Cardiac septum (tissue), 1 donor: ENCODE data around the gene FAM227B. TPM values are rescaled to one million over a fixed set of nuclear protein-coding genes. Genes with fewer than 3 reads are reported as not detected.
"Not testable (repeated sequence)": the region's sequence is repeated elsewhere in the genome, so short reads cannot be mapped to it uniquely, and the experiment has no call there.

Source experiments
- DNase-seq: peaks from one replicate; pipeline ENCODE4 v3.0.0-alpha.2; 2020; ENCODE audit warnings: low spot score
- intact Hi-C: fragments of 100-400 bp; cut with DNase I; formaldehyde crosslinking; loops from one replicate; pipeline ENCODE4 v1.14.0; 2022
- total RNA-seq: library from RNA; stranded (reverse); fragmentation: NEBNext Ultra II Directional; extraction: Animal tissue kit (Norgen Biotek cat#: 25700); gene quantifications from one replicate; pipeline ENCODE4 v1.2.1, GENCODE V29; 2021
- donor health status: DM: no; HTN: no; CAD: no.

Gene FAM227B
- total RNA-seq, 1 donor from 2014 or later = 11.5 TPM

DNA sequence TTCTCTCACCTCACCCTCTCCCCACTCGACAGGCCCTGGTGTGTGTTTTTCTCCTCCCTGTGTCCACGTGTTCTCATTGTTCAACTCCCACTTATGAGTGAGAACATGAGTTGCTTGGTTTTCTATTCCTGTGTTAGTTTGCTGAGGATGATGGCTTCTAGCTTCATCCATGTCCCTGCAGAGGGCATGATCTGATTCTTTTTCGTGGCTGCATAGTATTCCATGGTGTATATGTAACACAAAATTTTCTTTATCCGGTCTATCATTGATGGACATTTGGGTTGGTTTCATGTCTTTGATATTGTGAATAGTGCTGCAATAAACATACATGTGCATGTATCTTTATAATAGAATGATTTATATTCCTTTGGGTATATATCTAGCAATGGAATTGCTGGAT, 107.9 kb downstream of the FAM227B start:
- DNase-seq, intact Hi-C loops: not testable (repeated sequence)

DNA sequence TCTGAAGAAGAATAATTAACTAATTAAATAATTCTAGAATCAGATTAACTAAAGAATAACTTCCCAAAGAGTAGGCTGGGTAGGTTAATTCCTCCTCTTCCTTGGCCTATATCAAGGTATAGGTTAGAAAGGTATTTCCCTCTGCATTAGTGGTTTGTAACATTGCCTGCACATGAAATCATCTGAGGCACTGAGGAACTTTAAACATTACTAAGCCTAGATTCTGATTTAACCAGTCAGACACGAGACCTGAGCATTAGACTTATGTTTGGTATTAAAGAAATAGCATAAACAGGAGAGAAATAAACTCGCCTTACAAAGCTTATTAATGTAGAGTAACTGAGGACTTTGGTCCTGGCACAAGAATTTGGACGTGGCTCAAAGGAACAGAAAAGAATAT, 113.4 kb downstream of the FAM227B start:
- DNase-seq = no peak
- intact Hi-C loops = no loop called here

DNA sequence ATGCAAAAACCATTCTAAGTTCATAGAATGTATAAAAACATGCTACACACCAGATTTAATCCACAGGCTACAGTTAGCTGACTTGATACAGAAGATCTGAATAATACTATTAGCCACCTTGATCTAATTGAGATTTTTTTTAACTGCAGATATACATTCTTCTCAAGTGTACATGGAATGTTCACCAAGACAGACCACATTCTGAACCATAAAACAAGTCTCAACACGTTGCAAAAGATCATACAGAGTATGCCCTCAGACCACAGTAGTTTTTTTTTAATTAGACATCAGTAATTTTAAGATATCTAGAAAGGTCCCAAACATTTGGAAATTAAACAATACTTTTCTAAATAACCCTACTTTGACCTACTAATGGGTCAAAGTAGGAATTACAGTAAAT, 114.3 kb downstream of the FAM227B start:
- intact Hi-C loops = no loop called here

DNA sequence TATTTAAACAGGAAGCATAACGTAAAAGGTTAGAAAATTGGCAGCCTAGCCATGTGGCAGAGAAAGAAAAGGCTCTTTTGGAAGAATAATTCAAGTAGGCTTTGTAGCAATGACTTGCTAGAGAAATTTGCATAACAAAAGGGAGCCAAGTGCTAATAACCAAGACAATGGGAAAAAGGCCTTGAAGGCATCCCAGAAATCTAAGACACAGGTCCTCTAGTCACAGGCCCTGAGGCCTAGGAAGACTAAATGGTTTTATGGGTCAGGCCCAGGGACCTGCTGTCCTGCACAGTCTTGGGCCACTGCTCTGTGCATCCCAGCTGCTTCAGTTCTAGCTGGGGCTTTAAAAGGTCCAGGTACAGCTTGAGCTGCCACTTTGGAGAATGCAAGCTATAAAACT, 119.0 kb downstream of the FAM227B start:
- no peak for DNase-seq
- intact Hi-C loops = no loop called here

More for the DNA sequence above, 114.3 kb downstream of the FAM227B start:
- DNase-seq = no peak

DNA sequence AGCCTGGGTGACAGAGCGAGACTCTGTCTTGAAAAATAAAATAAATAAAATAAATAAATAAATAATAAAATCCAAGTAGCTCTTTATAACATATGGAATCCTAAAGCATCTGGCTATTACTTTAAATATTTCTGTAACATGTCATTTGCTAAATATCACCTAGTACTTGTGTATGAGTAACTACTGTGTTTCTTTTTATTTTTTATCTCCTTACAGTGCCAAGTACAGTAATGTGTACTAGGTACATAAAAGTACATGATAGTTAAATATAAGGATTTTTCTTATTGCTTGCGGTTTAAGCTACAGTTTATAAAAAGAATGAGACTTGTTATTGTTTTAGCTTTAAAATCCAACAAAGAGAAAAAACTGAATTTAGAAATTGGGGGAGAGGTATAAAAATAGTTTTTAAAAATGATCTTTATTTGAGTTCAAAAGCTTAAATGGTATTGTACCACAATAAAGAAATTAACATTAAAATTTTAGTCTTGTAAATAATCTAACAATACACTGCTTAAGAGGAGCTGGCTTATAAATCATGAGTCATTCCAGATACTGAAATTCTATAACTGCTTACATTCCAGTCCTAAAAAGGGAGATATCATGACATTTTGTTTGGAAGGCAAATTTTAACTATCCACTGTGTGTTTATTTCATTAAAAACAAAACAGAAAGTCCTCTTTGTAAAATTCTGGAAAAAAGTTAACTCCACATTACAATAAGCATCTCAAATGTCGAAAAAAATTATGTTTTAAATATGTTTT, 124.4 kb downstream of the FAM227B start:
- intact Hi-C loops = no loop called here

GRCh38 chr15:49494842-49495241, 125.8 kb downstream of the FAM227B start:
- intact Hi-C loops = no loop called here
- DNase-seq = no peak

More for the DNA sequence above, 124.4 kb downstream of the FAM227B start:
- DNase-seq = no peak

- intact Hi-C loops = no loop called here
- no peak for DNase-seq
Measured at GRCh38 chr15:49492830-49493229, 127.8 kb downstream of the FAM227B start.

DNA sequence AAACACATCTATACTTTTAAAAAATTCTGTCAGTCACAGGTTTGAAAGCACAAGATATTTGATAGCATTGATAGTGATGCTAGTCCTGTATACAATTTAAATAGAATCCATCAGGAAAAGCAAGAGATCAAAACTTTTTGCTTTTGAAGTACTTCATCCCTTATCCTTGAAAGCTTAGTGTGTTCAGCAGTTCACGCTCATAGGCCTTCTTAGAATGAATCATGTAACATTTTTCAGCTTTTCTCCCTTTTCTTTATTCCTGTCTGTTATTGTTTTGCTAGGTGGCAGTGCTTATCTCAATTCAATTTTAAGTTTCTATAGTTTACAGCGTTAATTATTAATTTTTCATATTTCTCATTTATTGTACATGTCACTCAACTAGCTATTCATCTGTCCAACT, 128.5 kb downstream of the FAM227B start:
- no peak for DNase-seq
- intact Hi-C loops = no loop called here

DNA sequence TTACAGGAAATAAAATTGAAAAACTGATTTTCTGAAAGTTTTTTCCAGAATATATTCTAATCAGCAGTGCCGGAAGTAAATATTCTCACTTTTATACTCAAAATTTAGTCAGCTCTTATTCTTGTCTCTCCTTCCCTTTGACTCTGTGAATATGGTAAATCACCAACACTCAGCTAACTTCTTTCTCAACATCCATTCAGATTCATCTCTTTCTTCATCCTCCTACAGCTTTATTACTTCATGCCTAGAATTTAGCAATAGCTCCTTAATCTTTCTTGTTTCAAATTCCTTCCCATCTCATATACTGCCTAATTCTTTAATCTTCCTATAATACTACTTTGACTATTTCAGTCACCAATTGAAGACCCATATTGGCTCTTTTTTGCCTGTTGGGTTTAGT, 129.7 kb downstream of the FAM227B start:
- intact Hi-C loops = no loop called here
- DNase-seq = no peak

- DNase-seq, intact Hi-C loops: not testable (repeated sequence)
Measured at GRCh38 chr15:49485401-49485800, 135.2 kb downstream of the FAM227B start.

GRCh38 chr15:49478982-49479381, 141.6 kb downstream of the FAM227B start:
- DNase-seq, intact Hi-C loops: not testable (repeated sequence)

DNA sequence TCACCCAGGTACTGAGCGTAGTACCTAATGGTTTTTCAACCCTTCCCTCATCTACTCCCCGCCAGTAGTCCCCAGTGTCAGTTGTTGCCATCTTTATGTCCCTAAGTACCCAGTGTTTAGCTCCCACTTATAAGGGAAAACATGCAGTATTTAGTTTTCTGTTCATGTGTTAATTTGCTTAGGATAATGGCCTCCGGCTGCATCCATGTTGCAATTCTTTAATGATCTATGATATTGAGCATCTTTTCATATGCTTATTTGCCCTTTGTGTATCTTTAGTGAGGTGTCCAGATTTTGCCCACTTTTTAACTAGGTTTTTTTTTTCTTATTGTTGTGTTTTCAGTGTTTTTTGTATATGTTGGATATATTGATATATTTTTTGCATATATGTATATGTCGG, 142.6 kb downstream of the FAM227B start:
- DNase-seq, intact Hi-C loops: not testable (repeated sequence)

DNA sequence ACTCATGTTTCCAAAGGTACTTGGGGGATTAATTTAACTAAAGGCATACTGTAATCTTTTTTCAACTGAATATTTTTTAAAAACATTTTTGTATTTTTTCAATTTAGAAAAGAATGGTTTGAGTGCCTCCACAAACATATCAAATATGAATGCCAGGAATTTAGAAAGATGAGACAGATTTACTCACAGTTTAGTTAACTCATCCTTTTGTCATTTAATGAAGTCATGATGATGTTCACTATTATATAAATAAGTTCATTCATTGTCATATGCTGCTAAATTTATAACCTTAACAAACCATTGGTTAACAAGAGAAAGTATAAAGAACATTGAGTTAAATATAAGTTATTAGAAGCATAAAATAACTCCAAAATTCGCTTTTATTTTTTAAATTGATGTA, 147.6 kb downstream of the FAM227B start:
- intact Hi-C loops = no loop called here
- no peak for DNase-seq

- intact Hi-C loops = no loop called here
Measured at GRCh38 chr15:49472338-49472737, 148.3 kb downstream of the FAM227B start.

GRCh38 chr15:49471733-49472132, 148.9 kb downstream of the FAM227B start:
- intact Hi-C loops = no loop called here
- DNase-seq = no peak

More at GRCh38 chr15:49472338-49472737, 148.3 kb downstream of the FAM227B start:
- no peak for DNase-seq

DNA sequence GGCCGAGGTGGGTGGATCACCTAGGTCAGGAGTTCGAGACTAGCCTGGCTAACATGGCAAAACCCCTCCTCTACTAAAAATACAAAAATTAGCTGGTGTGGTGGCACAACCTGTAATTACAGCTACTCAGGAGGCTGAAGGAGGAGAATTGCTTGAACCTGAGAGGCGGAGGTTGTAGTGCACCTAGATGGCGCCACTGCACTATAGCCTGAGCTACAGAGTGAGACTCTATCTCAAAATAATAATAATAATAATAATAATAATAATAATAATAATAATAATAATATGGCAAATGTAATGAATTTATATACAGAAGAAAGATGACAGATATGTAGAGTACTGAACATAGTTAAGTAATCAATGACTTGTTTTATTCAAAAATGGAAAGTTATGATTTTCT, 149.4 kb downstream of the FAM227B start:
- DNase-seq, intact Hi-C loops: not testable (repeated sequence)

DNA sequence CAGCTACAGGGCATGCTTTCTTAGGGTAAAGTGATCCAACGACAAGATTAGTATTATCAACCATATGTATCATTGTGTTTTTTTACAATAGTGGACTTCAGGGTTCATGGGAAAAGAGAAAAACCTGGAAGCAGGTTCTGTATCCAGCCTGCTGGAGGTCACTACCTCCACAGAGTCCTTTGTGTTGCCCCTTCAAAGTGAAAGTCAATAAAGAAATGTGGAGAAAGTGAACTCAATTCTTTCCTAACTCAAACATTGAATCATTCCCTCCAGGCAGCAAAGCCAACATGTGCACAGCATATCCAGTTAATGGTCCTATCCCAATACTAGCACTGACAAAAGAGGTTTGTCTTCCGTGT, 152.2 kb downstream of the FAM227B start:
- DNase-seq = no peak
- intact Hi-C loops = loop anchor here (10.0 kb wide), 1 partner anchor 56 kb away; no protein-coding TSS in a partner anchor

DNA sequence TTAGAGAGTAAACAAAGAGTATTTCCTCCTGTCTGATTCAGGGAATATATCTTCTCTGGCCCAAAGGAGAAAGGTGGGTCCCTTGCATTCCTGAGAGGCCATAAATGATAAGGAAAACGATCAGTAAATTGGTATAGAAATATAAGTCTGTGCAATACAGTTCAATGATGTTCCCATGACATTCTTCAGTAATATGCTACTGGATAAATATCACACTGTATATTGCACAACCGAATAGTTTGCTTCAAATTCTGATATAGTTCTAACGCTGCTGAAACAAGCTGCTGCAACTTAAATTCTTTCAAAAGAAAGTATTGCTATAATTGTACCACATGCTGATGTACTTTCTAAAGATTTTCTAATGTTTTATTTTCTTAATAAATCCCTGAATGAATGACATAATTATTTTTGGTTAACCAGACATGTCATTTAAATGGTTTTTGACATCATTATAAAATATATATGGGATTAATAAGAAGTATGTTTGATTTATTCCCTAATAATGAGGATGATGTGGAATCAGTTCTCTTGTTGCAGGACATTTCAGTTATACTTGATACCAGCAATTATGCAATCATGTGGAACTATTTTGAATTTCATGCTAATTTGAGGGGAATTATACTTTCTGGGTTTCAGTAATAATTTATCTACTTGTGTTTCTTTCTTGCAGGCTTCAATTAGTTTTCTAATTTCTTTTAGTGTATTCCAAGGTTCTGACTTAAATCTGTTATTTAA, 152.7 kb downstream of the FAM227B start:
- no peak for DNase-seq
- intact Hi-C loops = loop anchor here (10.0 kb wide), 1 partner anchor 57 kb away; no protein-coding TSS in a partner anchor

- intact Hi-C loops = loop anchor here (10.0 kb wide), 1 partner anchor 59 kb away; no protein-coding TSS in a partner anchor
- DNase-seq = no peak
Measured at GRCh38 chr15:49466119-49466518, 154.5 kb downstream of the FAM227B start.

- no peak for DNase-seq
- intact Hi-C loops = loop anchor here (10.0 kb wide), 1 partner anchor 60 kb away; no protein-coding TSS in a partner anchor
Measured at GRCh38 chr15:49464522-49464921, 156.1 kb downstream of the FAM227B start.
